ENCODE measurements around the gene ERC2.

The ERC2 gene

GRCh38 chr3:55766753-55767152 is 701.5 kb downstream of the ERC2 start (continued):
- TF ChIP-seq TSHZ2 (CRISPR knock-in tag; IDR thresholded peaks at IDR 0.05): no peak
- no peak for TF ChIP-seq ESRRG (CRISPR knock-in tag; IDR thresholded peaks at IDR 0.05)

GRCh38 chr3:55765906-55766701 is 702.2 kb downstream of the ERC2 start:
- TF ChIP-seq ZFP3 (CRISPR knock-in tag; IDR thresholded peaks at IDR 0.05): no peak
- TF ChIP-seq, protein P1, sequence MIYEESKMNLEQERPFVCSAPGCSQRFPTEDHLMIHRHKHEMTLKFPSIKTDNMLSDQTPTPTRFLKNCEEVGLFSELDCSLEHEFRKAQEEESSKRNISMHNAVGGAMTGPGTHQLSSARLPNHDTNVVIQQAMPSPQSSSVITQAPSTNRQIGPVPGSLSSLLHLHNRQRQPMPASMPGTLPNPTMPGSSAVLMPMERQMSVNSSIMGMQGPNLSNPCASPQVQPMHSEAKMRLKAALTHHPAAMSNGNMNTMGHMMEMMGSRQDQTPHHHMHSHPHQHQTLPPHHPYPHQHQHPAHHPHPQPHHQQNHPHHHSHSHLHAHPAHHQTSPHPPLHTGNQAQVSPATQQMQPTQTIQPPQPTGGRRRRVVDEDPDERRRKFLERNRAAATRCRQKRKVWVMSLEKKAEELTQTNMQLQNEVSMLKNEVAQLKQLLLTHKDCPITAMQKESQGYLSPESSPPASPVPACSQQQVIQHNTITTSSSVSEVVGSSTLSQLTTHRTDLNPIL (CRISPR knock-in tag; IDR thresholded peaks at IDR 0.05; ENCODE audit: low read depth): no peak
- no peak for TF ChIP-seq POU6F1 (CRISPR knock-in tag; IDR thresholded peaks at IDR 0.05; ENCODE audit: borderline replicate concordance, low read depth)
- no peak for TF ChIP-seq CSDC2 (CRISPR knock-in tag; IDR thresholded peaks at IDR 0.05)
- no peak for TF ChIP-seq SNAI2 (CRISPR knock-in tag; IDR thresholded peaks at IDR 0.05)
- TF ChIP-seq GLIS3 (CRISPR knock-in tag; IDR thresholded peaks at IDR 0.05): no peak
- TF ChIP-seq BACH2 (CRISPR knock-in tag; IDR thresholded peaks at IDR 0.05; ENCODE audit: borderline replicate concordance): no peak
- TF ChIP-seq TOX (CRISPR knock-in tag; IDR thresholded peaks at IDR 0.05; ENCODE audit: borderline replicate concordance): no peak
- TF ChIP-seq PPARA (CRISPR knock-in tag; IDR thresholded peaks at IDR 0.05; ENCODE audit: borderline replicate concordance): no peak
- no peak for TF ChIP-seq ZNF70 (CRISPR knock-in tag; IDR thresholded peaks at IDR 0.05)
- TF ChIP-seq ZNF8 (CRISPR knock-in tag; IDR thresholded peaks at IDR 0.05): no peak
- no peak for TF ChIP-seq ARNTL (CRISPR knock-in tag; IDR thresholded peaks at IDR 0.05; ENCODE audit: borderline replicate concordance, low read depth)
- no peak for TF ChIP-seq ZFP30 (CRISPR knock-in tag; IDR thresholded peaks at IDR 0.05)
- TF ChIP-seq PATZ1 (CRISPR knock-in tag; IDR thresholded peaks at IDR 0.05; ENCODE audit: borderline replicate concordance): no peak
- TF ChIP-seq TSHZ2 (CRISPR knock-in tag; IDR thresholded peaks at IDR 0.05): no peak
- TF ChIP-seq, protein P2, sequence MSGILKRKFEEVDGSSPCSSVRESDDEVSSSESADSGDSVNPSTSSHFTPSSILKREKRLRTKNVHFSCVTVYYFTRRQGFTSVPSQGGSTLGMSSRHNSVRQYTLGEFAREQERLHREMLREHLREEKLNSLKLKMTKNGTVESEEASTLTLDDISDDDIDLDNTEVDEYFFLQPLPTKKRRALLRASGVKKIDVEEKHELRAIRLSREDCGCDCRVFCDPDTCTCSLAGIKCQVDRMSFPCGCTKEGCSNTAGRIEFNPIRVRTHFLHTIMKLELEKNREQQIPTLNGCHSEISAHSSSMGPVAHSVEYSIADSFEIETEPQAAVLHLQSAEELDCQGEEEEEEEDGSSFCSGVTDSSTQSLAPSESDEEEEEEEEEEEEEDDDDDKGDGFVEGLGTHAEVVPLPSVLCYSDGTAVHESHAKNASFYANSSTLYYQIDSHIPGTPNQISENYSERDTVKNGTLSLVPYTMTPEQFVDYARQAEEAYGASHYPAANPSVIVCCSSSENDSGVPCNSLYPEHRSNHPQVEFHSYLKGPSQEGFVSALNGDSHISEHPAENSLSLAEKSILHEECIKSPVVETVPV (CRISPR knock-in tag; IDR thresholded peaks at IDR 0.05): no peak
- TF ChIP-seq TCF4 (CRISPR knock-in tag; IDR thresholded peaks at IDR 0.05; ENCODE audit: borderline replicate concordance): no peak
- no peak for TF ChIP-seq OSR1 (CRISPR knock-in tag; IDR thresholded peaks at IDR 0.05)
- TF ChIP-seq ZNF565 (CRISPR knock-in tag; conservative IDR thresholded peaks at IDR 0.05; ENCODE audit: low read depth): no peak
- no peak for ATAC-seq

Data from SK-N-SH treated with all-trans-retinoic acid at 6 μM for 48 hours (cell line).